Measurements from ENCODE around the gene CP. TPM values are rescaled to one million over a fixed set of nuclear protein-coding genes. Genes with fewer than 3 reads are reported as not detected.

The CP gene
- total RNA-seq, 1 experiment from 2014 or later: 0.52 TPM

DNA sequence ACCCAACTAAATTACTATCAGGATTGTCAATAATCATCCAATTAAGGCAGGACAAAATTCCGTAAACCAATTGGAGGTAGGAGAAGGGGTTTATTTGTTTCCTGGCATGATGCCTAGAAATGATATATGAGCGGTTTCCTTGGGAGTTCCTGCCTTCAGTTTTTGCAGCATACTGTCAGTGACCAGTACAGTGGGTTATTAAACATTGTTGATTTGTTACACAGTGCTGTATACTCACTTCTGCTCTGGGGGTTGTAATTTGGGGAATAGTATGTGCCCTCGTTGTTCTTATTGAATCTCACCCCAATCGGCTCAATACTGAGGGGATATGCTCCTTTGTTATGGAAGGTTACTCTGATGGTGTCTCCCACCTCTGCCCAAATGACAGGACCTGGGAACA lies 22.2 kb downstream of the CP start (continued):
- TF ChIP-seq, protein P1, sequence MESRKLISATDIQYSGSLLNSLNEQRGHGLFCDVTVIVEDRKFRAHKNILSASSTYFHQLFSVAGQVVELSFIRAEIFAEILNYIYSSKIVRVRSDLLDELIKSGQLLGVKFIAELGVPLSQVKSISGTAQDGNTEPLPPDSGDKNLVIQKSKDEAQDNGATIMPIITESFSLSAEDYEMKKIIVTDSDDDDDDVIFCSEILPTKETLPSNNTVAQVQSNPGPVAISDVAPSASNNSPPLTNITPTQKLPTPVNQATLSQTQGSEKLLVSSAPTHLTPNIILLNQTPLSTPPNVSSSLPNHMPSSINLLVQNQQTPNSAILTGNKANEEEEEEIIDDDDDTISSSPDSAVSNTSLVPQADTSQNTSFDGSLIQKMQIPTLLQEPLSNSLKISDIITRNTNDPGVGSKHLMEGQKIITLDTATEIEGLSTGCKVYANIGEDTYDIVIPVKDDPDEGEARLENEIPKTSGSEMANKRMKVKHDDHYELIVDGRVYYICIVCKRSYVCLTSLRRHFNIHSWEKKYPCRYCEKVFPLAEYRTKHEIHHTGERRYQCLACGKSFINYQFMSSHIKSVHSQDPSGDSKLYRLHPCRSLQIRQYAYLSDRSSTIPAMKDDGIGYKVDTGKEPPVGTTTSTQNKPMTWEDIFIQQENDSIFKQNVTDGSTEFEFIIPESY (IDR thresholded peaks at IDR 0.05; ENCODE audit: extremely low read depth, insufficient replicate concordance, low read length): no peak
- no peak for TF ChIP-seq CBX3 (IDR thresholded peaks at IDR 0.05; ENCODE audit: low read depth)

DNA sequence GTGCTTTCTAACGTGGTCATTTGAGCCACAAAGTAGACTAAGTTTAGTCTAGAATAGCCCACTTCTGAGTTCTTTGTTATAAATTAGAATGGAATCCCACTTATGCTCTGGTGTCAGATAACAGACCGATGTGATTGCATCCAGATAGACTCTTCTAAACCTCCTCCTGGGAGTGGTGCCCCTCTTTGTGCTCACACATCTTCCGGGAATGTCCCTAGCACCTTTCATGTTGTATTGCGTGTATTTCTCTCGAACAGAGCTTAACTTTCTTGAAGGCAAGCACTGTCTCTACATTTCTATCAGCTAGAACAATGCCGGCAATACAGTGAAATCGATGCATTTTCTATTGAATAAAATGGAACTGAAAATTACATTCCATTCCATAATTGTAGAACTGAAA lies 23.0 kb downstream of the CP start:
- intact Hi-C loops (cut with micrococcal nuclease): no loop called here
- ATAC-seq (no peak), DNase-seq (ENCODE audit: low read depth, low spot score) (no peak)
- H3K4me1 ChIP-seq (ENCODE audit: control insufficient read depth in 1 of 2, insufficient read depth in 2 of 2, low read length in 2 of 2): peaks cover 0 to 6% of the 10 kb centered on the region in 2 experiments; a peak in 2 of 4 replicates
- no peak overlapping the region for H3K9ac ChIP-seq (ENCODE audit: low read length)
- H3K9me3 ChIP-seq (ENCODE audit: control insufficient read depth in 1 of 2, insufficient read depth in 1 of 2, low read depth in 1 of 2, low read length in 2 of 2): no peaks in the 10 kb centered on the region
- H3K4me3 ChIP-seq (replicated peaks in 1 of 2; ENCODE audit: low read depth in 1 of 2, low read length in 2 of 2): no peak overlapping the region
- peak overlapping the region; percentile 1; the same call in 1 of the 2 replicates for H3K4me2 ChIP-seq (ENCODE audit: low read length)
- no peaks in the 10 kb centered on the region for H3K36me3 ChIP-seq (ENCODE audit: control insufficient read depth in 1 of 2, insufficient read depth in 2 of 2, low read length in 2 of 2)
- ChIA-PET POLR2A (no interaction called here), RAD21 (ENCODE audit: low non-redundant PET in 1 of 2, low total read pairs in 2 of 2, uncharacterized antibody in 2 of 2, unreplicated experiment in 2 of 2) (no interaction called here), CTCF (no interaction called here)
- no peak overlapping the region for H3K27ac ChIP-seq (ENCODE audit: low read depth, low read length)
- H3K9me2 ChIP-seq (ENCODE audit: insufficient read depth): no peaks in the 10 kb centered on the region
- no TSS peak for BruUV-seq (replicated peaks)
- H2AFZ ChIP-seq (ENCODE audit: low read depth, low read length, poor library complexity, severe bottlenecking): no peak overlapping the region
- H3K79me2 ChIP-seq (ENCODE audit: insufficient read depth, low read length): no peaks in the 10 kb centered on the region
- H4K20me1 ChIP-seq (ENCODE audit: insufficient read depth): no peaks in the 10 kb centered on the region
- H3K27me3 ChIP-seq (ENCODE audit: insufficient read depth, low read length): no peaks in the 10 kb centered on the region
- TF ChIP-seq, protein P2, sequence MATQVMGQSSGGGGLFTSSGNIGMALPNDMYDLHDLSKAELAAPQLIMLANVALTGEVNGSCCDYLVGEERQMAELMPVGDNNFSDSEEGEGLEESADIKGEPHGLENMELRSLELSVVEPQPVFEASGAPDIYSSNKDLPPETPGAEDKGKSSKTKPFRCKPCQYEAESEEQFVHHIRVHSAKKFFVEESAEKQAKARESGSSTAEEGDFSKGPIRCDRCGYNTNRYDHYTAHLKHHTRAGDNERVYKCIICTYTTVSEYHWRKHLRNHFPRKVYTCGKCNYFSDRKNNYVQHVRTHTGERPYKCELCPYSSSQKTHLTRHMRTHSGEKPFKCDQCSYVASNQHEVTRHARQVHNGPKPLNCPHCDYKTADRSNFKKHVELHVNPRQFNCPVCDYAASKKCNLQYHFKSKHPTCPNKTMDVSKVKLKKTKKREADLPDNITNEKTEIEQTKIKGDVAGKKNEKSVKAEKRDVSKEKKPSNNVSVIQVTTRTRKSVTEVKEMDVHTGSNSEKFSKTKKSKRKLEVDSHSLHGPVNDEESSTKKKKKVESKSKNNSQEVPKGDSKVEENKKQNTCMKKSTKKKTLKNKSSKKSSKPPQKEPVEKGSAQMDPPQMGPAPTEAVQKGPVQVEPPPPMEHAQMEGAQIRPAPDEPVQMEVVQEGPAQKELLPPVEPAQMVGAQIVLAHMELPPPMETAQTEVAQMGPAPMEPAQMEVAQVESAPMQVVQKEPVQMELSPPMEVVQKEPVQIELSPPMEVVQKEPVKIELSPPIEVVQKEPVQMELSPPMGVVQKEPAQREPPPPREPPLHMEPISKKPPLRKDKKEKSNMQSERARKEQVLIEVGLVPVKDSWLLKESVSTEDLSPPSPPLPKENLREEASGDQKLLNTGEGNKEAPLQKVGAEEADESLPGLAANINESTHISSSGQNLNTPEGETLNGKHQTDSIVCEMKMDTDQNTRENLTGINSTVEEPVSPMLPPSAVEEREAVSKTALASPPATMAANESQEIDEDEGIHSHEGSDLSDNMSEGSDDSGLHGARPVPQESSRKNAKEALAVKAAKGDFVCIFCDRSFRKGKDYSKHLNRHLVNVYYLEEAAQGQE (IDR thresholded peaks at IDR 0.05; ENCODE audit: low read depth): no peak
- TF ChIP-seq, protein P3, sequence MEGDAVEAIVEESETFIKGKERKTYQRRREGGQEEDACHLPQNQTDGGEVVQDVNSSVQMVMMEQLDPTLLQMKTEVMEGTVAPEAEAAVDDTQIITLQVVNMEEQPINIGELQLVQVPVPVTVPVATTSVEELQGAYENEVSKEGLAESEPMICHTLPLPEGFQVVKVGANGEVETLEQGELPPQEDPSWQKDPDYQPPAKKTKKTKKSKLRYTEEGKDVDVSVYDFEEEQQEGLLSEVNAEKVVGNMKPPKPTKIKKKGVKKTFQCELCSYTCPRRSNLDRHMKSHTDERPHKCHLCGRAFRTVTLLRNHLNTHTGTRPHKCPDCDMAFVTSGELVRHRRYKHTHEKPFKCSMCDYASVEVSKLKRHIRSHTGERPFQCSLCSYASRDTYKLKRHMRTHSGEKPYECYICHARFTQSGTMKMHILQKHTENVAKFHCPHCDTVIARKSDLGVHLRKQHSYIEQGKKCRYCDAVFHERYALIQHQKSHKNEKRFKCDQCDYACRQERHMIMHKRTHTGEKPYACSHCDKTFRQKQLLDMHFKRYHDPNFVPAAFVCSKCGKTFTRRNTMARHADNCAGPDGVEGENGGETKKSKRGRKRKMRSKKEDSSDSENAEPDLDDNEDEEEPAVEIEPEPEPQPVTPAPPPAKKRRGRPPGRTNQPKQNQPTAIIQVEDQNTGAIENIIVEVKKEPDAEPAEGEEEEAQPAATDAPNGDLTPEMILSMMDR (IDR thresholded peaks at IDR 0.05 in 2 of 3, conservative IDR thresholded peaks at IDR 0.05 in 1 of 3; ENCODE audit: borderline replicate concordance in 1 of 3, insufficient read depth in 1 of 3, low read depth in 2 of 3, low read length in 2 of 3): no peak
- TF ChIP-seq EGR1 (IDR thresholded peaks at IDR 0.05; ENCODE audit: low read depth): no peak
- no peak for TF ChIP-seq ELF1 (IDR thresholded peaks at IDR 0.05; ENCODE audit: borderline replicate concordance, low read depth)
- no peak for TF ChIP-seq RAD21 (IDR thresholded peaks at IDR 0.05; ENCODE audit: low read depth)
- no peak for TF ChIP-seq TCF7L2 (IDR thresholded peaks at IDR 0.05; ENCODE audit: borderline replicate concordance, extremely low read depth, insufficient read depth, insufficient read length)
- TF ChIP-seq ZNF274 (IDR thresholded peaks at IDR 0.05; ENCODE audit: low read depth, low read length): no peak
- TF ChIP-seq SIN3A (IDR thresholded peaks at IDR 0.05; ENCODE audit: low read depth): no peak
- TF ChIP-seq SRF (IDR thresholded peaks at IDR 0.05; ENCODE audit: low read depth): no peak
- TF ChIP-seq FOSL1 (IDR thresholded peaks at IDR 0.05; ENCODE audit: low read depth): no peak
- TF ChIP-seq CEBPB (IDR thresholded peaks at IDR 0.05; ENCODE audit: low read depth): no peak
- TF ChIP-seq CBX3 (IDR thresholded peaks at IDR 0.05; ENCODE audit: low read depth): no peak
- no peak for TF ChIP-seq POLR2AphosphoS5 (IDR thresholded peaks at IDR 0.05; ENCODE audit: low read depth, low read length)
- TF ChIP-seq, protein P1 (IDR thresholded peaks at IDR 0.05; ENCODE audit: extremely low read depth, insufficient replicate concordance, low read length): no peak
- TF ChIP-seq, protein P4, sequence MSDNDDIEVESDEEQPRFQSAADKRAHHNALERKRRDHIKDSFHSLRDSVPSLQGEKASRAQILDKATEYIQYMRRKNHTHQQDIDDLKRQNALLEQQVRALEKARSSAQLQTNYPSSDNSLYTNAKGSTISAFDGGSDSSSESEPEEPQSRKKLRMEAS (IDR thresholded peaks at IDR 0.05): no peak
